Keratinocyte (primary cell): ENCODE measurements around the gene CNTNAP5. TPM values are rescaled to one million over a fixed set of nuclear protein-coding genes. Genes with fewer than 3 reads are reported as not detected.

Experiments
- DNase-seq: peaks from one replicate; pipeline ENCODE4 v3.0.0-alpha.2; 2011; ENCODE audit warnings: low read depth, missing footprints, low spot score
- FAIRE-seq: peaks from 2 replicates; lab custom pipeline; 2011; peaks lifted over from hg19 to GRCh38; lab: Jason Lieb, UNC
- H2AFZ ChIP-seq: 2 replicates; pipeline ENCODE4 v1.6.0; 2012; ENCODE audit warnings: low read length, control low read depth, inconsistent platforms; ENCODE audit not compliant: control insufficient read depth
- H3K27ac ChIP-seq: 2 replicates; pipeline ENCODE4 v1.5.1; 2011; ENCODE audit warnings: low read length; ENCODE audit not compliant: control insufficient read depth, insufficient read depth
- H3K27me3 ChIP-seq: 3 replicates; pipeline ENCODE4 v1.6.0; 2011; ENCODE audit warnings: low read length; ENCODE audit not compliant: control insufficient read depth, insufficient read depth; ENCODE audit errors: extremely low read depth
- H3K36me3 ChIP-seq, 2 experiments: 2 replicates in 1 of 2; 3 replicates in 1 of 2; pipeline ENCODE4 v1.5.1; 2011; ENCODE audit warnings: low read length in 2 of 2, mild to moderate bottlenecking in 1 of 2; ENCODE audit not compliant: control insufficient read depth in 2 of 2, insufficient read depth in 2 of 2; ENCODE audit errors: extremely low read depth in 1 of 2
- H3K4me1 ChIP-seq: 3 replicates; pipeline ENCODE4 v1.5.1; 2011; ENCODE audit warnings: low read length; ENCODE audit not compliant: control insufficient read depth, insufficient read depth; ENCODE audit errors: extremely low read depth
- H3K4me2 ChIP-seq: 3 replicates; pipeline ENCODE4 v1.6.0; 2011; ENCODE audit warnings: low read depth, low read length; ENCODE audit not compliant: control insufficient read depth, insufficient read depth; ENCODE audit errors: extremely low read depth
- H3K4me3 ChIP-seq, 3 experiments: fragments of 200-600 bp in 1 of 3; sonication (generic) in 1 of 3; 2 replicates in 2 of 3; 3 replicates in 1 of 3; pipeline ENCODE4 v1.5.1; 2011 to 2016; ENCODE audit warnings: low read length in 3 of 3, mild to moderate bottlenecking in 3 of 3, control low read depth in 2 of 3, inconsistent platforms in 1 of 3, low read depth in 1 of 3, mixed read lengths in 1 of 3, mixed run types in 1 of 3, moderate library complexity in 1 of 3; ENCODE audit not compliant: control insufficient read depth in 2 of 3, insufficient read depth in 2 of 3; ENCODE audit errors: extremely low read depth in 1 of 3
- H3K79me2 ChIP-seq: 2 replicates; pipeline ENCODE4 v1.6.0; 2012; ENCODE audit warnings: low read length; ENCODE audit not compliant: control insufficient read depth, insufficient read depth
- H3K9ac ChIP-seq: 3 replicates; pipeline ENCODE4 v1.6.0; 2011; ENCODE audit warnings: low read length; ENCODE audit not compliant: control insufficient read depth, insufficient read depth; ENCODE audit errors: extremely low read depth
- H3K9me1 ChIP-seq: 3 replicates; pipeline ENCODE4 v1.6.0; 2011; ENCODE audit warnings: low read length; ENCODE audit not compliant: control insufficient read depth, insufficient read depth; ENCODE audit errors: extremely low read depth
- H3K9me3 ChIP-seq: 2 replicates; pipeline ENCODE4 v1.5.1; 2012; ENCODE audit warnings: low read depth, low read length; ENCODE audit not compliant: control insufficient read depth
- H4K20me1 ChIP-seq: 3 replicates; pipeline ENCODE4 v1.6.0; 2011; ENCODE audit warnings: low read length; ENCODE audit not compliant: control insufficient read depth, insufficient read depth; ENCODE audit errors: extremely low read depth
- CTCF ChIP-seq, 3 experiments: IDR thresholded peaks in 1 of 3; conservative IDR thresholded peaks in 1 of 3; optimal IDR thresholded peaks in 1 of 3; 2 replicates in 2 of 3; 3 replicates in 1 of 3; pipeline versions ENCODE3 to v1.5.1; 2011; ENCODE audit warnings: low read length in 3 of 3, mild to moderate bottlenecking in 3 of 3, moderate library complexity in 2 of 3, control low read depth in 1 of 3, inconsistent platforms in 1 of 3; ENCODE audit not compliant: insufficient read depth in 2 of 3; ENCODE audit errors: extremely low read depth in 1 of 3
- EZH2 ChIP-seq: IDR thresholded peaks from one replicate; pipeline ENCODE4 v1.6.1; 2012; ENCODE audit warnings: inconsistent platforms, mild to moderate bottlenecking, low read length, moderate library complexity
- dilution Hi-C: fragments of 300-500 bp; cut with MboI; formaldehyde crosslinking; loops from one replicate; pipeline ENCODE4 v1.7.0; 2020; ENCODE audit warnings: low sequenced_read_pairs; ENCODE audit not compliant: extremely low pct_ligation_motif_present
- polyA plus RNA-seq, 5 experiments: library from polyadenylated mRNA; depleted of rRNA in 3 of 5; stranded (reverse) in 3 of 5; stranded (forward) in 1 of 5; unstranded in 1 of 5; fragments of >200 nt; gene quantifications; 1 replicate in 1 of 5; 2 replicates in 3 of 5; 3 replicates in 1 of 5; pipeline versions ENCODE4 v1.2.1 to v1.2.3, GENCODE V29; 2011 to 2012; ENCODE audit warnings: missing spikeins in 2 of 5, low read depth in 1 of 5, low replicate concordance in 1 of 5

CNTNAP5 gene
- polyA plus RNA-seq, 1 donor (not counting 4 experiments of a cell fraction or from before 2014, with no cell fraction given), result not detected

GRCh38 chr2:124063596-124063995, 38.5 kb downstream of the CNTNAP5 start:
- no peak overlapping the region for H2AFZ ChIP-seq
- H3K4me1 ChIP-seq, result no peaks in the 10 kb centered on the region
- no peak overlapping the region for H3K27ac ChIP-seq
- no peaks in the 10 kb centered on the region for H3K79me2 ChIP-seq
- dilution Hi-C loops, result no loop called here
- no peaks in the 10 kb centered on the region for H3K36me3 ChIP-seq
- H4K20me1 ChIP-seq, result no peaks in the 10 kb centered on the region
- H3K9me1 ChIP-seq, result no peaks in the 10 kb centered on the region
- no peaks in the 10 kb centered on the region for H3K27me3 ChIP-seq
- H3K4me3 ChIP-seq, result no peak overlapping the region
- no peak overlapping the region for H3K4me2 ChIP-seq
- no peak for FAIRE-seq
- no peak for DNase-seq
- no peak overlapping the region for H3K9ac ChIP-seq
- H3K9me3 ChIP-seq, result peaks cover 2% of the 10 kb centered on the region
- no peak for TF ChIP-seq CTCF (optimal IDR thresholded peaks at IDR 0.05 in 1 of 3, IDR thresholded peaks at IDR 0.05 in 1 of 3, conservative IDR thresholded peaks at IDR 0.05 in 1 of 3; ENCODE audit: extremely low read depth in 1 of 3, insufficient read depth in 2 of 3, low read length in 3 of 3)
- no peak for TF ChIP-seq EZH2

- Histone ChIP-seq H3K9me1 (no peaks in the 10 kb centered on the region), H3K9me3 (peaks cover 5% of the 10 kb centered on the region), H3K27ac (no peak overlapping the region), H3K4me1 (no peaks in the 10 kb centered on the region), H3K4me3 (no peak overlapping the region), H2AFZ (no peak overlapping the region), H3K36me3 (no peaks in the 10 kb centered on the region), H3K9ac (no peak overlapping the region), H3K27me3 (no peaks in the 10 kb centered on the region), H4K20me1 (no peaks in the 10 kb centered on the region), H3K4me2 (no peak overlapping the region), H3K79me2 (no peaks in the 10 kb centered on the region)
- no peak for DNase-seq
- FAIRE-seq, result no peak
- TF ChIP-seq EZH2, result no peak
- TF ChIP-seq CTCF (optimal IDR thresholded peaks at IDR 0.05 in 1 of 3, IDR thresholded peaks at IDR 0.05 in 1 of 3, conservative IDR thresholded peaks at IDR 0.05 in 1 of 3; ENCODE audit: extremely low read depth in 1 of 3, insufficient read depth in 2 of 3, low read length in 3 of 3), result no peak
- dilution Hi-C loops, result no loop called here
Observed at GRCh38 chr2:124065636-124066035, 40.5 kb downstream of the CNTNAP5 start.
